Hematopoietic multipotent progenitor cell (in vitro differentiated cells): ENCODE results near the gene ENO3. TPM values are rescaled to one million over a fixed set of nuclear protein-coding genes. Genes with fewer than 3 reads are reported as not detected.

Experiments used
- DNase-seq, 3 donors: peaks; one replicate each; pipeline ENCODE4 v3.0.0-alpha.2; 2011 to 2015; ENCODE audit warnings: low read depth in 2 of 3, low spot score in 2 of 3
- total RNA-seq: library from RNA; depleted of rRNA; stranded (reverse); fragments of >200 nt; gene quantifications from one replicate; pipeline ENCODE4 v1.2.3, GENCODE V29; 2012

Gene ENO3
- total RNA-seq, 1 donor, result 2.4 TPM

GRCh38 chr17:4948931-4949320, 2.0 kb upstream of the ENO3 start:
- DNase-seq, result peak in 2 of 3 donors; percentile 75 to 86

- peak; percentile 78 to 88 (median 80) for DNase-seq
Observed at GRCh38 chr17:4949321-4950074, 1.4 kb upstream of the ENO3 start.

- DNase-seq, result no peak
Observed at GRCh38 chr17:4950075-4950745, 709 bp upstream of the ENO3 start.

GRCh38 chr17:4951486-4951885, 567 bp downstream of the ENO3 start:
- no peak for DNase-seq

GRCh38 chr17:4953451-4953961, 2.6 kb downstream of the ENO3 start:
- no peak for DNase-seq

- no peak for DNase-seq
Observed at GRCh38 chr17:4955091-4955490, 4.2 kb downstream of the ENO3 start.

- peak in 1 of 3 donors; percentile 65 for DNase-seq
Observed at GRCh38 chr17:4956493-4957061, 5.7 kb downstream of the ENO3 start.

GRCh38 chr17:4958102-4958501, 7.2 kb downstream of the ENO3 start:
- DNase-seq, result no peak

- no peak for DNase-seq
Observed at GRCh38 chr17:4959261-4959965, 8.5 kb downstream of the ENO3 start.

GRCh38 chr17:4960279-4960922, 9.5 kb downstream of the ENO3 start:
- DNase-seq, result no peak

GRCh38 chr17:4965311-4965986, 14.5 kb downstream of the ENO3 start:
- no peak for DNase-seq

- DNase-seq, result peak in 2 of 3 donors; percentile 99 to 100
Observed at GRCh38 chr17:4966844-4967538, 16.1 kb downstream of the ENO3 start.

GRCh38 chr17:4967539-4968485, 16.9 kb downstream of the ENO3 start, which contains the start of gene SPAG7:
Gene SPAG7, minus strand, starts transcription at chr17:4967817. Its CDS starts 13 bp downstream, at chr17:4967804.
- peak; percentile 95 to 98 (median 97) for DNase-seq

- no peak for DNase-seq
Observed at GRCh38 chr17:4968486-4969046, 17.6 kb downstream of the ENO3 start.

- no peak for DNase-seq
Observed at GRCh38 chr17:4969047-4969550, 18.2 kb downstream of the ENO3 start.

GRCh38 chr17:4969551-4970173, 18.7 kb downstream of the ENO3 start:
- DNase-seq, result no peak

GRCh38 chr17:4970273-4970672, 19.4 kb downstream of the ENO3 start:
- DNase-seq, result no peak
